H9 (cell line): Measurements from ENCODE around the gene RCN1. TPM values are rescaled to one million over a fixed set of nuclear protein-coding genes. Genes with fewer than 3 reads are reported as not detected.

Experiments used
- DNase-seq: peaks from one replicate; pipeline ENCODE4 v3.0.0-alpha.2; 2017
- H2AFZ ChIP-seq: one replicate; pipeline ENCODE4 v1.6.1; 2013; ENCODE audit warnings: mild to moderate bottlenecking, low read length, control low read depth, moderate library complexity
- H2AK5ac ChIP-seq: 2 replicates; pipeline ENCODE4 v1.6.1; 2013; ENCODE audit warnings: low read length, control low read depth, mixed read lengths; ENCODE audit not compliant: insufficient read length
- H2BK120ac ChIP-seq: one replicate; pipeline ENCODE4 v1.6.1; 2013; ENCODE audit warnings: low read depth, mild to moderate bottlenecking, low read length, control low read depth, inconsistent platforms; ENCODE audit not compliant: poor library complexity, severe bottlenecking
- H2BK12ac ChIP-seq: 2 replicates; pipeline ENCODE4 v1.6.1; 2013; ENCODE audit warnings: low read length, control low read depth, mixed read lengths, low read depth; ENCODE audit not compliant: insufficient read length
- H2BK15ac ChIP-seq: 2 replicates; pipeline ENCODE4 v1.6.1; 2013; ENCODE audit warnings: low read depth, low read length, control low read depth
- H2BK20ac ChIP-seq: one replicate; pipeline ENCODE4 v1.6.1; 2013; ENCODE audit warnings: low read depth, mild to moderate bottlenecking, low read length, control low read depth, inconsistent platforms; ENCODE audit not compliant: poor library complexity, severe bottlenecking
- H2BK5ac ChIP-seq: 2 replicates; pipeline ENCODE4 v1.6.1; 2013; ENCODE audit warnings: low read length, control low read depth, mixed read lengths; ENCODE audit not compliant: insufficient read length
- H3K14ac ChIP-seq: 2 replicates; pipeline ENCODE4 v1.6.1; 2013; ENCODE audit warnings: low read length, control low read depth; ENCODE audit not compliant: insufficient read depth
- H3K18ac ChIP-seq: 2 replicates; pipeline ENCODE4 v1.6.1; 2013; ENCODE audit warnings: low read depth, mild to moderate bottlenecking, mixed read lengths, low read length, control low read depth; ENCODE audit not compliant: insufficient read length
- H3K23ac ChIP-seq: 2 replicates; pipeline ENCODE4 v1.6.1; 2013; ENCODE audit warnings: low read length, control low read depth, mixed read lengths, low read depth; ENCODE audit not compliant: insufficient read length
- H3K23me2 ChIP-seq: 2 replicates; pipeline ENCODE4 v1.6.1; 2013; ENCODE audit warnings: low read depth, mild to moderate bottlenecking, mixed read lengths, low read length, control low read depth; ENCODE audit not compliant: insufficient read length, poor library complexity, severe bottlenecking
- H3K27ac ChIP-seq: 2 replicates; pipeline ENCODE4 v1.5.1; 2013; ENCODE audit warnings: low read length, control low read depth, mixed read lengths, low read depth; ENCODE audit not compliant: insufficient read length
- H3K27me3 ChIP-seq: 2 replicates; pipeline ENCODE4 v1.6.1; 2013; ENCODE audit warnings: low read length, control low read depth, inconsistent platforms; ENCODE audit not compliant: insufficient read depth
- H3K4ac ChIP-seq: 2 replicates; pipeline ENCODE4 v1.6.1; 2013; ENCODE audit warnings: low read depth, mild to moderate bottlenecking, control low read depth, inconsistent platforms, low read length, moderate library complexity
- H3K4me1 ChIP-seq: 2 replicates; pipeline ENCODE4 v1.6.1; 2013; ENCODE audit warnings: low read length, control low read depth, inconsistent platforms; ENCODE audit not compliant: insufficient read depth
- H3K4me2 ChIP-seq: 2 replicates; pipeline ENCODE4 v1.6.1; 2013; ENCODE audit warnings: low read length, control low read depth, mixed read lengths; ENCODE audit not compliant: insufficient read length, insufficient read depth
- H3K56ac ChIP-seq: 2 replicates; pipeline ENCODE4 v1.6.1; 2013; ENCODE audit warnings: low read depth, mild to moderate bottlenecking, mixed read lengths, low read length, control low read depth; ENCODE audit not compliant: insufficient read length
- H3K79me1 ChIP-seq: 2 replicates; pipeline ENCODE4 v1.6.1; 2013; ENCODE audit warnings: low read depth, mild to moderate bottlenecking, moderate library complexity, low read length, control low read depth, inconsistent platforms; ENCODE audit not compliant: insufficient read depth, poor library complexity, severe bottlenecking
- H3K79me2 ChIP-seq: 2 replicates; pipeline ENCODE4 v1.6.1; 2013; ENCODE audit warnings: low read length, control low read depth, inconsistent platforms; ENCODE audit not compliant: insufficient read depth
- H3K9ac ChIP-seq: 2 replicates; pipeline ENCODE4 v1.6.1; 2013; ENCODE audit warnings: low read length, control low read depth, mixed read lengths; ENCODE audit not compliant: insufficient read length; ENCODE audit errors: extremely low read depth
- H3K9me3 ChIP-seq: one replicate; pipeline ENCODE4 v1.6.1; 2013; ENCODE audit warnings: low read depth, low read length, inconsistent platforms; ENCODE audit not compliant: control insufficient read depth
- H3T11ph ChIP-seq: one replicate; pipeline ENCODE4 v1.6.1; 2013; ENCODE audit warnings: mild to moderate bottlenecking, low read length, control low read depth, inconsistent platforms
- H4K20me1 ChIP-seq: one replicate; pipeline ENCODE4 v1.6.1; 2013; ENCODE audit not compliant: control insufficient read depth, insufficient read length, insufficient read depth
- H4K5ac ChIP-seq: 2 replicates; pipeline ENCODE4 v1.6.1; 2013; ENCODE audit warnings: low read depth, mild to moderate bottlenecking, mixed read lengths, low read length, control low read depth; ENCODE audit not compliant: insufficient read length
- H4K8ac ChIP-seq: replicated peaks from 2 replicates; pipeline ENCODE4 v1.6.1; 2013; ENCODE audit warnings: low read length, control low read depth, mixed read lengths, low read depth; ENCODE audit not compliant: insufficient read length
- H4K91ac ChIP-seq: 2 replicates; pipeline ENCODE4 v1.6.1; 2013; ENCODE audit warnings: low read depth, mild to moderate bottlenecking, moderate library complexity, mixed read lengths, low read length, control low read depth; ENCODE audit not compliant: insufficient read length
- H3K27ac Mint-ChIP-seq, 3 experiments: 2 replicates in 2 of 3; 3 replicates in 1 of 3; pipeline ENCODE4 v1.8.0; 2020 to 2021; ENCODE audit warnings: mixed read lengths in 3 of 3, mild to moderate bottlenecking in 1 of 3, moderate library complexity in 1 of 3
- H3K27me3 Mint-ChIP-seq: 2 replicates; pipeline ENCODE4 v1.8.0; 2021; ENCODE audit warnings: low read depth, mild to moderate bottlenecking, moderate library complexity, mixed read lengths
- H3K36me3 Mint-ChIP-seq, 3 experiments: 2 replicates in 2 of 3; 3 replicates in 1 of 3; pipeline ENCODE4 v1.8.0; 2020 to 2021; ENCODE audit warnings: low read depth in 3 of 3, mixed read lengths in 3 of 3; ENCODE audit not compliant: insufficient read depth in 1 of 3
- H3K4me1 Mint-ChIP-seq, 2 experiments: 2 replicates each; pipeline ENCODE4 v1.8.0; 2020; ENCODE audit warnings: mixed read lengths in 2 of 2
- H3K4me3 Mint-ChIP-seq, 2 experiments: 2 replicates in 1 of 2; 3 replicates in 1 of 2; pipeline ENCODE4 v1.8.0; 2020 to 2021; ENCODE audit warnings: mild to moderate bottlenecking in 2 of 2, mixed read lengths in 2 of 2, moderate library complexity in 1 of 2
- H3K9me3 Mint-ChIP-seq, 2 experiments: 2 replicates in 1 of 2; 3 replicates in 1 of 2; pipeline ENCODE4 v1.8.0; 2020; ENCODE audit warnings: mild to moderate bottlenecking in 2 of 2, mixed read lengths in 2 of 2, moderate library complexity in 1 of 2
- WGBS: extraction: QIAGEN DNeasy Blood & Tissue Kit; methylation state at CpG from one replicate; pipeline ENCODE4 v1.1.7; 2013; ENCODE audit warnings: missing lambda C conversion rate, low lambda C conversion rate, mixed read lengths; ENCODE audit not compliant: insufficient read length; ENCODE audit errors: extremely low coverage; 5-methylcytosine and 5-hydroxymethylcytosine counted together
- total RNA-seq: library from RNA; stranded (reverse); gene quantifications from 2 replicates; pipeline ENCODE4 v1.2.1, GENCODE V29; 2021
- TF ChIP-seq, protein P1 (sequence below): fragments of 200-600 bp; sonication (generic); conservative IDR thresholded peaks from 3 replicates; pipeline ENCODE4 v1.8.0; 2021; ENCODE audit warnings: antibody characterized with exemption, mild to moderate bottlenecking

Gene RCN1
- total RNA-seq, 1 experiment from 2014 or later, result 109 TPM

DNA sequence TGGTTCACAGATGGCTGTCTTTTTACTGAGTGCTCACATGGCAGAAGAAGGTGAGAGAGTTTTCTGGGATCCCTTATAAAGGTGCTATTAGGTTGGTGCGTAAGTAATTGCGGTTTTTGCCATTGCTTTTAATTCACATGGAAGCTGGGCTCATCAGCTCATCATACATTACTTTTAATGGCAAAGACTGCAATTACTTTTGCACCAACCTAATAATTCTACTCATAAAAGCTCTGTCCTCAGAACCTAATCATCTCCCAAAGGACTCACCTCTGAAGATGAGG is 23.0 kb downstream of the RCN1 start:
- Histone ChIP-seq H3K18ac (no peak overlapping the region), H2BK15ac (no peak overlapping the region), H3K56ac (no peak overlapping the region), H3K9me3 (no peaks in the 10 kb centered on the region), H4K20me1 (no peaks in the 10 kb centered on the region), H3K23ac (no peak overlapping the region), H2BK5ac (no peak overlapping the region), H2BK120ac (no peak overlapping the region), H3T11ph (no peak overlapping the region), H3K4me1 (no peaks in the 10 kb centered on the region), H3K27me3 (no peaks in the 10 kb centered on the region; the same call in 1 of the 2 replicates), H3K9ac (no peak overlapping the region), H4K91ac (no peak overlapping the region), H3K79me1 (no peaks in the 10 kb centered on the region), H3K27ac (no peak overlapping the region), H3K79me2 (no peaks in the 10 kb centered on the region), H2BK20ac (no peak overlapping the region), H3K23me2 (no peaks in the 10 kb centered on the region), H2BK12ac (no peak overlapping the region), H3K4me2 (no peak overlapping the region), H3K14ac (no peak overlapping the region), H4K8ac (no peak overlapping the region), H2AK5ac (no peak overlapping the region), H4K5ac (no peak overlapping the region), H2AFZ (no peak overlapping the region), H3K4ac (no peak overlapping the region)
- Mint-ChIP-seq H3K9me3 (peaks cover 2 to 3% of the 10 kb centered on the region in 2 experiments; a peak in 2 of 5 replicates), H3K27ac (no peak overlapping the region; a peak in 1 of 7 replicates), H3K4me3 (no peak overlapping the region), H3K36me3 (no peaks in the 10 kb centered on the region), H3K27me3 (peaks cover 3% of the 10 kb centered on the region; the same call in 1 of the 2 replicates), H3K4me1 (peaks cover 14 to 15% of the 10 kb centered on the region in 2 experiments)
- no CpG with 5 or more reads among the region's 2 CpGs for WGBS
- DNase-seq, result no peak
- TF ChIP-seq, protein P1, sequence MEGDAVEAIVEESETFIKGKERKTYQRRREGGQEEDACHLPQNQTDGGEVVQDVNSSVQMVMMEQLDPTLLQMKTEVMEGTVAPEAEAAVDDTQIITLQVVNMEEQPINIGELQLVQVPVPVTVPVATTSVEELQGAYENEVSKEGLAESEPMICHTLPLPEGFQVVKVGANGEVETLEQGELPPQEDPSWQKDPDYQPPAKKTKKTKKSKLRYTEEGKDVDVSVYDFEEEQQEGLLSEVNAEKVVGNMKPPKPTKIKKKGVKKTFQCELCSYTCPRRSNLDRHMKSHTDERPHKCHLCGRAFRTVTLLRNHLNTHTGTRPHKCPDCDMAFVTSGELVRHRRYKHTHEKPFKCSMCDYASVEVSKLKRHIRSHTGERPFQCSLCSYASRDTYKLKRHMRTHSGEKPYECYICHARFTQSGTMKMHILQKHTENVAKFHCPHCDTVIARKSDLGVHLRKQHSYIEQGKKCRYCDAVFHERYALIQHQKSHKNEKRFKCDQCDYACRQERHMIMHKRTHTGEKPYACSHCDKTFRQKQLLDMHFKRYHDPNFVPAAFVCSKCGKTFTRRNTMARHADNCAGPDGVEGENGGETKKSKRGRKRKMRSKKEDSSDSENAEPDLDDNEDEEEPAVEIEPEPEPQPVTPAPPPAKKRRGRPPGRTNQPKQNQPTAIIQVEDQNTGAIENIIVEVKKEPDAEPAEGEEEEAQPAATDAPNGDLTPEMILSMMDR, result no peak
